Measurements from ENCODE around the gene TAPBP. TPM values are rescaled to one million over a fixed set of nuclear protein-coding genes. Genes with fewer than 3 reads are reported as not detected.
A peak's percentile ranks its signal among the peaks of the same experiment; 100 is the strongest.

The TAPBP gene
- total RNA-seq, 1 experiment from 2014 or later = 67.2 TPM

DNA sequence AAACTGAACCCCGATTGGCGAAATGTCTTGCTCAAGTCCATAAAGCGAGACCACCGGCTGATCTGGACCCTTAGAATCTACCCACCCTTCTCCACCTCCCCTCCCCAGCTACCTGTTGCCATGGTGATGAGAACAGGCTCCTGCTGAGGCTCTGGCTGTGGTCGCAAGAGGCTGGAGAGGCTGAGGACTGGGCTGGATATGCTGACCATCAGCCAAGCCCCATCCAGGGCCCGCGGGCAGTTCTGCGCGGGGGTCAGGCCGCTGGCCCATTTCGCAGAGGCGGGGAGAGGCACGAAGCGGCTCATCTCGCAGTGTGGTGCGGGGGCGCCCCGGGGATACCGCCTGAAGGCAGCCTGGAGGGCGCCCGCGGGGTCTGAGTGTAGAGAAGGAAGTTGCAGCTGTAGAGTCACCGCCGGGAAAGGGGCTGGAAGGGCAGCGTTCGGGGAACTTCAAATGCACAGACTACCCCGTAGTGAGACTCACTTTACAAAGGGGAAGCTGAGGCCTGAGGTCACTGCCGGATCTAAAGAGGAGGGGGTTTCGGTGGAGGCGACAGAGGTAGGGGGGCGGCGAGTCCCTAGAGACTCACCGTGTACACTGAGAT lies 671 bp downstream of the TAPBP start:
- POLR2A ChIA-PET (ENCODE audit: unreplicated experiment) = no interaction called here
- TSS peak; percentile 70 for BruUV-seq (replicated peaks)

DNA sequence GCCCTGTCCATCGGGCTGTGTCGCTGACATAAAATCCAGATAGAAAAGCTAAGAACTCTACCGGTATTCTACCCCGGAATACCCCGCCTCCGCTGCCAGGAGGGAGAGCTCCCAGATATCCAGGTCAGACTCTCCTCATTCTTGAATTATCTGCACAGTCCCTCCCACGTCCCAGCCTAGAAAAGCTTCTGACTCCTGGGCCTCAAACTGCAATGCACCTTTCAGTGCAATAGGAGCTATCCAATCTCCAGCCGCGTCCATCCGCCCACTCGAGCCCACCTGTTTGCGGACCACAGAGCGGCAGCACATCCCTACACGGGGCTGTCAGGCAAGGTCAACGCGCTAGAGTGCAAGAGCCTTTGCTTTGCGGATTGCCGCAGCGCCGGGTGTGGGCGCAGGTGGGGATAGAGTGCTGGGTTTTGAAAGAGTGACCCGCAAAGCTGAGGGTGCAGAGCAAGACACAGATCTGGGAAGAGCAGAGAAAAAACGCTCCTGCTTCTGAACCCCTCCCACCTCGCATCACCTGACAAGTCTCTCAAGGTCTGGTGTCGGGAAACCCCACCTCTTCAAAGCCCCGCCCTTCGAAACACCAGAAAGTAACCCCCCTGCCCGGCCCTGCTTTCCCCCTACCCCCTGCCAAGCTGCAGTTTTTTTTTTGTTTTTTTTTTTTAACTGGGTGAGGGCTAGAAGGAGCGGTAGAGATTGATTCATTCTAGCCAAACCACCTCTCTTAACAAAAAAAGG lies 1.3 kb downstream of the TAPBP start:
- TF ChIP-seq, protein P1, sequence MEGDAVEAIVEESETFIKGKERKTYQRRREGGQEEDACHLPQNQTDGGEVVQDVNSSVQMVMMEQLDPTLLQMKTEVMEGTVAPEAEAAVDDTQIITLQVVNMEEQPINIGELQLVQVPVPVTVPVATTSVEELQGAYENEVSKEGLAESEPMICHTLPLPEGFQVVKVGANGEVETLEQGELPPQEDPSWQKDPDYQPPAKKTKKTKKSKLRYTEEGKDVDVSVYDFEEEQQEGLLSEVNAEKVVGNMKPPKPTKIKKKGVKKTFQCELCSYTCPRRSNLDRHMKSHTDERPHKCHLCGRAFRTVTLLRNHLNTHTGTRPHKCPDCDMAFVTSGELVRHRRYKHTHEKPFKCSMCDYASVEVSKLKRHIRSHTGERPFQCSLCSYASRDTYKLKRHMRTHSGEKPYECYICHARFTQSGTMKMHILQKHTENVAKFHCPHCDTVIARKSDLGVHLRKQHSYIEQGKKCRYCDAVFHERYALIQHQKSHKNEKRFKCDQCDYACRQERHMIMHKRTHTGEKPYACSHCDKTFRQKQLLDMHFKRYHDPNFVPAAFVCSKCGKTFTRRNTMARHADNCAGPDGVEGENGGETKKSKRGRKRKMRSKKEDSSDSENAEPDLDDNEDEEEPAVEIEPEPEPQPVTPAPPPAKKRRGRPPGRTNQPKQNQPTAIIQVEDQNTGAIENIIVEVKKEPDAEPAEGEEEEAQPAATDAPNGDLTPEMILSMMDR (conservative IDR thresholded peaks at IDR 0.05; ENCODE audit: low read depth, low read length) = no peak
- no peak for TF ChIP-seq EZH2 (IDR thresholded peaks at IDR 0.05; ENCODE audit: low read length, unreplicated experiment)
- no peak for TF ChIP-seq EZH2phosphoT487 (IDR thresholded peaks at IDR 0.05; ENCODE audit: borderline replicate concordance, low read length)
- H3K79me2 ChIP-seq (ENCODE audit: low read length) = peaks cover 46% of the 10 kb centered on the region
- H4K20me1 ChIP-seq (ENCODE audit: low read length) = peaks cover 6% of the 10 kb centered on the region; the same call in 1 of the 2 replicates
- no peaks in the 10 kb centered on the region for H3K36me3 ChIP-seq (ENCODE audit: low read depth, low read length)
- CTCF ChIA-PET = interaction anchor here (0.6 to 0.7 kb wide), 2 partner anchors 179 to 620 kb away, joined by 3 read pairs; no protein-coding TSS in a partner anchor
- H3F3A ChIP-seq (ENCODE audit: low read length, unreplicated experiment) = no peaks in the 10 kb centered on the region
- no peaks in the 10 kb centered on the region for H3K9me2 ChIP-seq (replicated peaks; ENCODE audit: low read length)
- H3K9me3 ChIP-seq (ENCODE audit: low read length) = no peaks in the 10 kb centered on the region
- DNase-seq = peak; percentile 79
- H3K9ac ChIP-seq (ENCODE audit: low read length) = peak overlapping the region; percentile 92
- peak; percentile 51 for ATAC-seq
- no peaks in the 10 kb centered on the region for H3K27me3 ChIP-seq (ENCODE audit: low read length)
- peak overlapping the region; percentile 82 for H3K27ac ChIP-seq (ENCODE audit: low read length)
- peaks cover 18% of the 10 kb centered on the region for H3K4me1 ChIP-seq (ENCODE audit: insufficient read depth, low read length)
- H2AFZ ChIP-seq (ENCODE audit: low read length) = peak overlapping the region; percentile 63
- H3K4me2 ChIP-seq (ENCODE audit: low read length) = peak overlapping the region; percentile 87
- peak overlapping the region; percentile 75 for H3K4me3 ChIP-seq (ENCODE audit: low read length)
- POLR2A ChIA-PET (ENCODE audit: unreplicated experiment) = interaction anchor here (0.6 to 0.7 kb wide), 2 partner anchors 12 to 13 kb away, joined by 4 to 6 read pairs; no protein-coding TSS in a partner anchor
- intact Hi-C loops (cut with micrococcal nuclease) = loop anchor here (2.0 kb wide), 2 partner anchors 14 to 78 kb away; partner anchors contain the start of genes KIFC1 and RGL2
- no TSS peak for BruUV-seq (replicated peaks)

More for the DNA sequence above, 671 bp downstream of the TAPBP start:
- Histone ChIP-seq H3K36me3 (ENCODE audit: low read depth, low read length) (no peaks in the 10 kb centered on the region), H2AFZ (ENCODE audit: low read length) (peak overlapping the region; percentile 58), H3K9me2 (replicated peaks; ENCODE audit: low read length) (no peaks in the 10 kb centered on the region), H3F3A (ENCODE audit: low read length, unreplicated experiment) (no peaks in the 10 kb centered on the region), H3K4me2 (ENCODE audit: low read length) (peak overlapping the region; percentile 87), H3K79me2 (ENCODE audit: low read length) (peaks cover 46% of the 10 kb centered on the region), H4K20me1 (ENCODE audit: low read length) (peaks cover 6% of the 10 kb centered on the region; the same call in 1 of the 2 replicates), H3K9me3 (ENCODE audit: low read length) (no peaks in the 10 kb centered on the region), H3K27me3 (ENCODE audit: low read length) (no peaks in the 10 kb centered on the region), H3K27ac (ENCODE audit: low read length) (peak overlapping the region; percentile 82), H3K4me3 (ENCODE audit: low read length) (peak overlapping the region; percentile 75), H3K4me1 (ENCODE audit: insufficient read depth, low read length) (peaks cover 19% of the 10 kb centered on the region), H3K9ac (ENCODE audit: low read length) (peak overlapping the region; percentile 92)
- CTCF ChIA-PET = interaction anchor here (0.6 kb wide), 2 partner anchors 75 to 621 kb away, joined by 3 read pairs; no protein-coding TSS in a partner anchor
- intact Hi-C loops (cut with micrococcal nuclease) = loop anchor here (2.0 kb wide), 2 partner anchors 14 to 78 kb away; partner anchors contain the start of genes KIFC1 and RGL2
- ATAC-seq (0 out of 2 replicates have a peak, but pooled peaks have one; percentile 1), DNase-seq (no peak)
- TF ChIP-seq, protein P1 (conservative IDR thresholded peaks at IDR 0.05; ENCODE audit: low read depth, low read length) = 0 out of 2 replicates have a peak, but pooled peaks have one; percentile 9
- TF ChIP-seq EZH2phosphoT487 (IDR thresholded peaks at IDR 0.05; ENCODE audit: borderline replicate concordance, low read length) (no peak), EZH2 (IDR thresholded peaks at IDR 0.05; ENCODE audit: low read length, unreplicated experiment) (no peak)
